ENCODE data around the gene ACSL4.

The ACSL4 gene

GRCh38 chrX:109600237-109600651 is 132.8 kb downstream of the ACSL4 start:
- DNase-seq (ENCODE audit: low spot score): no peak

GRCh38 chrX:109596015-109596414 is 137.0 kb downstream of the ACSL4 start:
- DNase-seq (ENCODE audit: low spot score): no peak
